Kidney (tissue), 14 donors: Measurements from ENCODE around the gene NPC1. TPM values are rescaled to one million over a fixed set of nuclear protein-coding genes. Genes with fewer than 3 reads are reported as not detected.

Experiments
- DNase-seq, 5 donors: peaks; one replicate each; pipeline ENCODE4 v3.0.0-alpha.2; 2013 to 2020
- FAIRE-seq: peaks from 2 replicates; lab custom pipeline; 2012; peaks lifted over from hg19 to GRCh38; lab: Jason Lieb, UNC
- H3K27ac ChIP-seq, 2 donors: one replicate each; pipeline ENCODE4 v1.7.0; 2013; ENCODE audit warnings: low read depth in 2 of 2, low read length in 2 of 2, inconsistent platforms in 1 of 2
- H3K27me3 ChIP-seq: one replicate; pipeline ENCODE4 v1.7.1; 2013; ENCODE audit warnings: low read length, inconsistent platforms; ENCODE audit not compliant: control insufficient read depth, insufficient read depth
- H3K36me3 ChIP-seq, 3 donors: one replicate each; pipeline versions ENCODE4 v1.7.0 to v1.7.1; 2013; ENCODE audit warnings: low read length in 3 of 3, control low read depth in 1 of 3, inconsistent platforms in 1 of 3; ENCODE audit not compliant: insufficient read depth in 3 of 3, control insufficient read depth in 2 of 3
- H3K4me1 ChIP-seq, 3 donors: one replicate each; pipeline versions ENCODE4 v1.7.0 to v1.7.1; 2013; ENCODE audit warnings: low read length in 3 of 3, inconsistent platforms in 1 of 3, low read depth in 1 of 3; ENCODE audit not compliant: control insufficient read depth in 2 of 3, insufficient read depth in 2 of 3
- H3K4me3 ChIP-seq, 3 donors: one replicate each; pipeline versions ENCODE4 v1.7.0 to v1.8.1; 2013; ENCODE audit warnings: low read length in 3 of 3, control low read depth in 1 of 3, inconsistent platforms in 1 of 3
- H3K9ac ChIP-seq, 3 donors: one replicate each; pipeline versions ENCODE4 v1.7.0 to v1.7.1; 2013; ENCODE audit warnings: low read length in 3 of 3, control low read depth in 1 of 3, inconsistent platforms in 1 of 3
- H3K9me3 ChIP-seq, 3 donors: one replicate each; pipeline versions ENCODE4 v1.7.0 to v1.7.1; 2013; ENCODE audit warnings: low read length in 3 of 3, control low read depth in 1 of 3, inconsistent platforms in 1 of 3; ENCODE audit not compliant: control insufficient read depth in 2 of 3, insufficient read depth in 1 of 3
- intact Hi-C: fragments of 100-400 bp; cut with DNase I; formaldehyde crosslinking; loops from one replicate; pipeline ENCODE4 v1.11.1; 2022
- polyA plus RNA-seq: library from polyadenylated mRNA; stranded (reverse); fragments of 350-450 nt; fragmentation: Illumina TruSeq; extraction: RNeasy Lipid Tissue Mini Kit (QIAGEN cat#74804); gene quantifications from one replicate; pipeline ENCODE4 v1.2.3, GENCODE V29; 2014; ENCODE audit warnings: low read depth, low replicate concordance; ENCODE audit not compliant: insufficient read depth
- total RNA-seq: library from RNA; stranded (reverse); fragmentation: NEBNext Ultra II Directional; extraction: Animal tissue kit (Norgen Biotek cat#: 25700); gene quantifications from one replicate; pipeline ENCODE4 v1.2.1, GENCODE V29; 2021
- TF ChIP-seq, protein P1 (sequence below): IDR thresholded peaks from 3 replicates; pipeline ENCODE4 v1.5.1; 2012; ENCODE audit warnings: mild to moderate bottlenecking, moderate library complexity, borderline replicate concordance; ENCODE audit not compliant: insufficient read depth; ENCODE audit errors: extremely low read depth
- donor health status: control.
- donor health status: control.
- donor health status: control.
- donor health status: control.
- donor health status: control.
- donor health status: DM: yes; HTN: yes; CAD: no.
- donor health status: Normal renal cell carcinoma (clear cell type).

NPC1 gene
- total and polyA plus RNA-seq, 2 donors from 2014 or later = 16.0 to 50.2 TPM

DNA sequence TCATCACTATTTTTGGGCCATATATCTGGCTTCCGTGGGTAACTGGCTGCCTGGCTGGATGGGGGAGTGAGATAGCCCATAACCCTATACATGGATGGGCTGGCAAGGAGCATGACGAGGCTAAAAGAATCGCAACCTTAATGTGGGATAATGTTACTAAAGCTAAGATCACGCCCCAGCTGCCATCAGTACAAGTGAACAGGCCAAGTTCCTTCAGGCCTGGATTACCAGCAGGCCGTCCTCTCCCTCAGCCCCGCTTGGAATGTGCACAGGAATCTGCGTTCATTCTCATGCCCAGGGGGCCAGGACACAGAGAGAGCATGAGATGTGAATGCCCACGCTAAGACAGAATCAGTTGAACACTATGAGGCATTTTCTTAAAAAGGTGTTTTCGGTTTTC, 48.3 kb downstream of the NPC1 start:
- Histone ChIP-seq H3K27me3 (no peaks in the 10 kb centered on the region), H3K9ac (no peak overlapping the region), H3K4me3 (no peak overlapping the region), H3K9me3 (no peaks in the 10 kb centered on the region), H3K36me3 (peaks cover 4 to 86% (median 61%) of the 10 kb centered on the region in 3 donors), H3K27ac (no peak overlapping the region), H3K4me1 (no peaks in the 10 kb centered on the region)
- DNase-seq = no peak
- intact Hi-C loops = no loop called here
- no peak for FAIRE-seq
- TF ChIP-seq, protein P1, sequence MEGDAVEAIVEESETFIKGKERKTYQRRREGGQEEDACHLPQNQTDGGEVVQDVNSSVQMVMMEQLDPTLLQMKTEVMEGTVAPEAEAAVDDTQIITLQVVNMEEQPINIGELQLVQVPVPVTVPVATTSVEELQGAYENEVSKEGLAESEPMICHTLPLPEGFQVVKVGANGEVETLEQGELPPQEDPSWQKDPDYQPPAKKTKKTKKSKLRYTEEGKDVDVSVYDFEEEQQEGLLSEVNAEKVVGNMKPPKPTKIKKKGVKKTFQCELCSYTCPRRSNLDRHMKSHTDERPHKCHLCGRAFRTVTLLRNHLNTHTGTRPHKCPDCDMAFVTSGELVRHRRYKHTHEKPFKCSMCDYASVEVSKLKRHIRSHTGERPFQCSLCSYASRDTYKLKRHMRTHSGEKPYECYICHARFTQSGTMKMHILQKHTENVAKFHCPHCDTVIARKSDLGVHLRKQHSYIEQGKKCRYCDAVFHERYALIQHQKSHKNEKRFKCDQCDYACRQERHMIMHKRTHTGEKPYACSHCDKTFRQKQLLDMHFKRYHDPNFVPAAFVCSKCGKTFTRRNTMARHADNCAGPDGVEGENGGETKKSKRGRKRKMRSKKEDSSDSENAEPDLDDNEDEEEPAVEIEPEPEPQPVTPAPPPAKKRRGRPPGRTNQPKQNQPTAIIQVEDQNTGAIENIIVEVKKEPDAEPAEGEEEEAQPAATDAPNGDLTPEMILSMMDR = no peak

DNA sequence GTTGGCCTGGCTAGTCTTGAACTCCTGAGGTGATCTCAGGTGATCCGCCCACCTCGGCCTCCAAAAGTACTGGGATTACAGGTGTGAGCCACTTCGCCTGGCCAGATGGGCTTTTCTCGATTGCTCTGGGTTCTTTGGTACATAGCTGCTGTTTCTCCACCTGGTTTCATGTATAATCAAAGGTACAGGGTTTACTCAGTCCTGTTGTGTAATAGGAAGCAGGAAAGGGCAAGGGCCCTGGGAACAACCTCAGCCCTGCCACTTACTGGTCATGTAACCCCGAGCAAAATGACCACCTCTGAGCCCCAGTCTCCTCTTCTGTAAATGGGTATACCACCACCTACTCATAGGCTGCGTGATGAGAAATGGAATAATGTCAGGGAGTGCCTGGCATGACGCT, 49.0 kb downstream of the NPC1 start:
- no peak overlapping the region for H3K4me3 ChIP-seq
- no peak overlapping the region for H3K27ac ChIP-seq
- no peak overlapping the region for H3K9ac ChIP-seq
- peaks cover 0 to 81% (median 59%) of the 10 kb centered on the region in 3 donors for H3K36me3 ChIP-seq
- DNase-seq (no peak), FAIRE-seq (no peak)
- no peaks in the 10 kb centered on the region for H3K9me3 ChIP-seq
- intact Hi-C loops = no loop called here
- H3K27me3 ChIP-seq = no peaks in the 10 kb centered on the region
- no peaks in the 10 kb centered on the region for H3K4me1 ChIP-seq
- TF ChIP-seq, protein P1 = no peak

DNA sequence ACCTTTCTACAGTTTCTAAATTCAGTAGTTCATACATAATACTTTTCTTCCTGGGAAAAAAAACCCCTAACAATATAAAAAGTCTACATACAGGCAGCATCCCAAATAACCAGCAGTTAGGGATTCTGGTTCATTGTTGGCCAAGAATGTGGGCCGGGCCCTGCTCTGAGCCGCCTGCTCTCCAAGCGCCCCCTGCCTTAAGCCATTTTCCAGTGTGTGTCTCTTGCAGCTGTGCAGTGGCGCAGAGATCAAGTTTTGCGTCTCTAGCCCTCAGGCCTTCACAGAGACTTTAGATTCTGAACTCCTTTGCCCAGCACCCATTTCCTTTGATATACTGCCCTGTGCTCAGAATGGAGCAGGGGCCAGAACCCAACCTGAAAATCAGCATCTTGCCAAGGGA, 50.1 kb downstream of the NPC1 start:
- Histone ChIP-seq H3K36me3 (peaks cover 2 to 81% (median 60%) of the 10 kb centered on the region in 3 donors), H3K27ac (no peak overlapping the region), H3K9ac (no peak overlapping the region), H3K4me3 (no peak overlapping the region), H3K27me3 (no peaks in the 10 kb centered on the region), H3K4me1 (no peaks in the 10 kb centered on the region), H3K9me3 (no peaks in the 10 kb centered on the region)
- intact Hi-C loops = no loop called here
- TF ChIP-seq, protein P1 = no peak
- DNase-seq (no peak), FAIRE-seq (no peak)

DNA sequence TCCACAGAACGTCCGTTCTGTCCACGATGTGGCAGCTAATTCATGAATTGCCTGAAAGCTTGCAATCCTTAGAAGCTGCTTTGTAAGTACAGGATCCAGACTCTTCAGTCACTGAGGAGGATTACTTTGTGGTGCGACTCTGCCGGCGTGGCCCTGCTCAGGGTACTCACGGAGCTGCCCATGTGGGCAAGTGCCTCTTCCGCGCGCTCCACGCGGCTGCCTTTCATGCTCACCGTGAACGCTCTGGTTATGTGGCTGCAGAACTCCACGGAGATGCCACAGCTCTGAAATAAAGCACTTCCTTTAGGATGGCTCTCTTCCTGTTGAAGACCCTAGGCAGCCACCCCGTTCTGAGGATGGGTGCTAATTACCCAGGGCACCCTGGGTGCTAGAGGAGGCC, 52.0 kb downstream of the NPC1 start:
- Histone ChIP-seq H3K27me3 (no peaks in the 10 kb centered on the region), H3K9me3 (no peaks in the 10 kb centered on the region), H3K9ac (no peak overlapping the region), H3K4me3 (no peak overlapping the region), H3K36me3 (peaks cover 4 to 77% (median 58%) of the 10 kb centered on the region in 3 donors), H3K27ac (no peak overlapping the region), H3K4me1 (no peaks in the 10 kb centered on the region)
- TF ChIP-seq, protein P1 = no peak
- no peak for DNase-seq
- FAIRE-seq = no peak
- intact Hi-C loops = no loop called here
